Measurements from ENCODE around the gene AKAP12.

DNA sequence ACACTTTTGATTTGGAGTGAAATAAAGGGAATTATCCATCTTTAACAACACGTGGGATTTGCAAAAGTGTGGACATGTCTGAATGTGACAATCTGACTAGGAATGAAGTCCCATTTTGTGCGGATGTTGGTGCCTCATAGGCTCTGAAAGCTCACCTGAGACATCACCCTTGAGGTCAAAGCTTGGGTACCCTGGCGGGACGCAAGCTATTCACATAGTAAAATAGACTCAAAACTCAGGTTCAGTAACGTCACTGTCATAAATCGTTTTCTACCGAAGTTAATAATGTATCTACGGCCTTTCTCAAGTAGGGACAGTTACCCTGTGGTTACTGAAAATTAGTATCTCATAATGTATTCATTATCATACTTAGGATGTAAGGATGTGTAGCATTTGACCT, 61.8 kb downstream of the AKAP12 start:
- TF ChIP-seq CTCF (conservative IDR thresholded peaks at IDR 0.05; ENCODE audit: low read depth in 2 of 2) (no peak), ZNF462 (CRISPR knock-in tag; IDR thresholded peaks at IDR 0.05) (no peak), POLR2AphosphoS5 (IDR thresholded peaks at IDR 0.05; ENCODE audit: low read depth) (no peak), EZH2 (IDR thresholded peaks at IDR 0.05; ENCODE audit: low read depth, unreplicated experiment) (no peak), CREB1 (CRISPR knock-in tag; IDR thresholded peaks at IDR 0.05; ENCODE audit: low read depth) (no peak), EZH2phosphoT487 (IDR thresholded peaks at IDR 0.05; ENCODE audit: unreplicated experiment) (no peak), JUNB (IDR thresholded peaks at IDR 0.05; ENCODE audit: unreplicated experiment) (no peak), ZNF331 (CRISPR knock-in tag; IDR thresholded peaks at IDR 0.05; ENCODE audit: low read depth) (no peak), ZNF114 (CRISPR knock-in tag; IDR thresholded peaks at IDR 0.05) (no peak), STAT1 (IDR thresholded peaks at IDR 0.05; ENCODE audit: unreplicated experiment) (no peak), NANOG (IDR thresholded peaks at IDR 0.05; ENCODE audit: borderline replicate concordance) (no peak)
- TF ChIP-seq, protein P1, sequence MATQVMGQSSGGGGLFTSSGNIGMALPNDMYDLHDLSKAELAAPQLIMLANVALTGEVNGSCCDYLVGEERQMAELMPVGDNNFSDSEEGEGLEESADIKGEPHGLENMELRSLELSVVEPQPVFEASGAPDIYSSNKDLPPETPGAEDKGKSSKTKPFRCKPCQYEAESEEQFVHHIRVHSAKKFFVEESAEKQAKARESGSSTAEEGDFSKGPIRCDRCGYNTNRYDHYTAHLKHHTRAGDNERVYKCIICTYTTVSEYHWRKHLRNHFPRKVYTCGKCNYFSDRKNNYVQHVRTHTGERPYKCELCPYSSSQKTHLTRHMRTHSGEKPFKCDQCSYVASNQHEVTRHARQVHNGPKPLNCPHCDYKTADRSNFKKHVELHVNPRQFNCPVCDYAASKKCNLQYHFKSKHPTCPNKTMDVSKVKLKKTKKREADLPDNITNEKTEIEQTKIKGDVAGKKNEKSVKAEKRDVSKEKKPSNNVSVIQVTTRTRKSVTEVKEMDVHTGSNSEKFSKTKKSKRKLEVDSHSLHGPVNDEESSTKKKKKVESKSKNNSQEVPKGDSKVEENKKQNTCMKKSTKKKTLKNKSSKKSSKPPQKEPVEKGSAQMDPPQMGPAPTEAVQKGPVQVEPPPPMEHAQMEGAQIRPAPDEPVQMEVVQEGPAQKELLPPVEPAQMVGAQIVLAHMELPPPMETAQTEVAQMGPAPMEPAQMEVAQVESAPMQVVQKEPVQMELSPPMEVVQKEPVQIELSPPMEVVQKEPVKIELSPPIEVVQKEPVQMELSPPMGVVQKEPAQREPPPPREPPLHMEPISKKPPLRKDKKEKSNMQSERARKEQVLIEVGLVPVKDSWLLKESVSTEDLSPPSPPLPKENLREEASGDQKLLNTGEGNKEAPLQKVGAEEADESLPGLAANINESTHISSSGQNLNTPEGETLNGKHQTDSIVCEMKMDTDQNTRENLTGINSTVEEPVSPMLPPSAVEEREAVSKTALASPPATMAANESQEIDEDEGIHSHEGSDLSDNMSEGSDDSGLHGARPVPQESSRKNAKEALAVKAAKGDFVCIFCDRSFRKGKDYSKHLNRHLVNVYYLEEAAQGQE (IDR thresholded peaks at IDR 0.05; ENCODE audit: unreplicated experiment) = no peak
- TF ChIP-seq, protein P2, sequence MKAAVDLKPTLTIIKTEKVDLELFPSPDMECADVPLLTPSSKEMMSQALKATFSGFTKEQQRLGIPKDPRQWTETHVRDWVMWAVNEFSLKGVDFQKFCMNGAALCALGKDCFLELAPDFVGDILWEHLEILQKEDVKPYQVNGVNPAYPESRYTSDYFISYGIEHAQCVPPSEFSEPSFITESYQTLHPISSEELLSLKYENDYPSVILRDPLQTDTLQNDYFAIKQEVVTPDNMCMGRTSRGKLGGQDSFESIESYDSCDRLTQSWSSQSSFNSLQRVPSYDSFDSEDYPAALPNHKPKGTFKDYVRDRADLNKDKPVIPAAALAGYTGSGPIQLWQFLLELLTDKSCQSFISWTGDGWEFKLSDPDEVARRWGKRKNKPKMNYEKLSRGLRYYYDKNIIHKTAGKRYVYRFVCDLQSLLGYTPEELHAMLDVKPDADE (IDR thresholded peaks at IDR 0.05) = no peak

All from GM23338 (cell line).